NCI-H2227 (cell line): ENCODE measurements around the gene TOX2.

Experiments
- DNase-seq: peaks from one replicate; lab custom pipeline; 2025; ENCODE audit not compliant: unreplicated experiment; lab: John Stamatoyannopoulos, UW

Gene TOX2

GRCh38 chr20:43974695-43975094, 60.0 kb downstream of the TOX2 start:
- no peak for DNase-seq

GRCh38 chr20:43975096-43975768, 60.6 kb downstream of the TOX2 start:
- no peak for DNase-seq

DNA sequence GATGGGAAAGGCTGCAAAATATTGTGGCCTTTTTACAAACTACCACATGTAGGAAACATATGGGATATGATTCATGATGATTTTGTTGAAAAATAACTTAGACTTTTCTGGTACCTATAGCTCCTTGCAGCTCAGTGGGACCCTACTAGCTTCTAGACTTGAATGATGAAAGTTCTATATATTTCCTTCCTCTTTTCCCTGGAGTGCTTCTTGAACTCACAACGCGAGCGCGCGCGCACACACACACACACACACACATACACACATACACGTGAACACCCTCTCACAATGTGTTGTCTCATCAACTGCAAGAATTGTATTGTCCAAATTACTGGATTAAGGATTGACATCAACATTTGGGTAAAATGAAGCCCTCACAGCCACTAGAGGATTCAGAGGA, 61.9 kb downstream of the TOX2 start:
- no peak for DNase-seq

- no peak for DNase-seq
Measured at GRCh38 chr20:43977252-43977651, 62.6 kb downstream of the TOX2 start.

DNA sequence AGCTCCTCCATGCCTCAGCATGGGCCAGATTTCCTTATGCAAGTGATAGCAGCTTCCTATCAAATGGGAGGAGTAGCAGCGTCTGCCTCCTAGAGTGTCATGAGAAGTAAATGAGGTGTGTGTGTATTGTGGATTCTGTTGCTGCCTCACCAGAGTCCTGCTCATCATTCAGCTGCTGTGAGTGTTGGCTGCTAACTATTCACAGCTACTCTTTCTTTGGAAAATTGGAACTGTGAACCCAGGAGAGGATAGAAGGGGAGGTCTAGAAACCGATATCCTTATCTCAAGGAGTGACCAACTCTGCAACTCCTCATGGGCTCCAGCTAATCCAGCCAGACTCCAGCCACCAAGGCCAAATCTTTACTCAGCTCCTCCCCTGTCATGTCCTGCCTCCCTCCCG, 63.3 kb downstream of the TOX2 start:
- no peak for DNase-seq

GRCh38 chr20:43979576-43980105, 65.0 kb downstream of the TOX2 start:
- DNase-seq: no peak

DNA sequence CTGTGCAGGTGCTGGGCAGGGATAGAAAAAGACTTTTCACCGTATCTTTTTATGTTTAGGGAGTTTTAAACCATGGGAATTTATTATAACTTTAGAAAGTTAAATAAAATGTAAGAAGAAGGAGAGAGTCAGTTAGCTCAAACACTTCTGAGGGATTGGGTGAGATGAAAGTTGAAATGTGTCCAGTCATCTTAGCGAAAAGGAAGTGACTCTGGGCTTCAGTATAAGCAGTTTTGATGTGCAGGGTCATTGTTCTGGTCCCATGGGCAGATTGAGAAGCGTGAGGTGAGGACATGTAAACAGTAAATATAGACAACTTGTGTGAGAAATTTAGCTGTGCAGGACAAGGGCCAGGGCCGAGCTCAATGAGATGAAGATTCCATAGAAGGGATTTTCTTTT, 66.9 kb downstream of the TOX2 start:
- no peak for DNase-seq

DNA sequence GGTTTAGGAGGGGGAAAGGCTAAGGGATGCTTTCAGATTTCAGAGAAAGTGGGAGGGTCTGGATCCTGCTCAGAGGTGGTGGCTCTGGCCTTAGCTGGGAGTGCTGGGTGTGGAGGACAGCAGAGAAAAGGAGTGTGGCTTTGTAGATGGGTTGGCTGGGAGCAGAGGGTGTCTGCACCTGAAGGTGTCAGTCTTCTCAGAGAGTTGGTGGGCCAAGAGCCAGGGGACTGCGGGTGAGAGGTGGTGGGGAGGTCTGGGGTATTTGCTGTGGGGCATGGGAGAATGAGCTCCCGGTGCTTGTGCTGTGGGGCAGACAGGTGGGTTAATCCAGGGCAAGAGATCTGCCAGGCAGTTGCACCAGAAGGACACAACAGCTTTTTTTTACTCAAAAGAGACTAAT, 67.4 kb downstream of the TOX2 start:
- DNase-seq: no peak

GRCh38 chr20:43982886-43983285, 68.2 kb downstream of the TOX2 start:
- DNase-seq: no peak

DNA sequence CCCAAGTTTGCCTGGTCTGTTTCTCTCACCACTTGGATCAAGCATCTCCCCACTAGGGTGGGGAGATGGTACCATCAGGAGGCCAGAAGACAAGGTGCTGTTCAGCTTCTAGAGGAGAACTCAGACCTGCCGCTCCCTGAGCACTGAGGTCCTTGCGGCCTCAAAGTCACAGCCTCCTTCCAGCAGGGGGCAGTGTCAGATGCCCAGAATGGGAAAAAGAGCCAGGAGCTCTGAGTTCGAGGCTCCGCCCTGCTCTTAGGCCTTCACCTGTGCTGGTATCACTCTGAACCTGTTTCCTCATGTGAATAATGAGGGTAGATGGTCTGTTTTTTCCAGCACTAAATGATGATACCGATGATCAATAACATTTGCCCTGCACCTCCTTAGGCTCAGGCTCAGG, 68.7 kb downstream of the TOX2 start:
- no peak for DNase-seq

- DNase-seq: peak; percentile 42
Measured at GRCh38 chr20:43983904-43984361, 69.3 kb downstream of the TOX2 start.

DNA sequence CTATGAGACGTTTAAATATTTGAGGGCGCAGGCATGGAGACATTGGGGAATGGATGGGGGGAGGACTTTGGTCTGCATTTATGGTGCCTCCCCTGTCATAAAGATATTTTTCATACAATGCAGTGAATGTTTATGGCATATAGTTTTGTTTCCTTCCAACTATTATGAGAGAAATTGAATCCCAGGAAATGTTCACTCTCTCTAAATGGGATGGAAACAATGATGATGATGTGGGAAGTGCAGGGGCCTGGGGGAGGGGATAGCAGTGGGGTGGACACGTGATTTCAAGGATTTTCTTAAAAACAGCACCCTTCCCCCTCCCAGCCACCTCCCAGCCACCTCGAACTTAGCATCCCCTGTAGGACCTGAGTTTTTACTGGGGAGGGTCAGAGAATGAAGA, 69.9 kb downstream of the TOX2 start:
- DNase-seq: no peak

DNA sequence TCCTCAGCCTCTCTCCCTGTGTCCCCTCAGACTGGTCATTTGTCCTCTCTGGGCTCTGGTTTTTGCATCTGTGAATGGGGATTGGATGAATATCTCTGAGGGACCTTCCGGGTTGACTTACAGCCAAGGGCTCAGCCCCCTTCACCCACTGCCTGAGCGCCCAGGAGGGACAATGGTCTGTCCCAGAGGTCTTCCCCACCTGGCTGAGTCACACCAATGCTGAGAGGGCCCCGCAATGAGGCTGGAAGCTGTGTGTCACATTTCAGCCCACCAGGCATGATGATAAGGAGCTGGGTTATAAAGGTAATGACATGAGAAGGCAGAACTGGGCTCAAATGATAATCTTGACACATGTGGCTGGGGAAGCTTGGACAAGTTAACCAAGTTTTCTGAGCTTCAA, 70.5 kb downstream of the TOX2 start:
- no peak for DNase-seq

- DNase-seq: no peak
Measured at GRCh38 chr20:43985608-43986316, 71.1 kb downstream of the TOX2 start.

DNA sequence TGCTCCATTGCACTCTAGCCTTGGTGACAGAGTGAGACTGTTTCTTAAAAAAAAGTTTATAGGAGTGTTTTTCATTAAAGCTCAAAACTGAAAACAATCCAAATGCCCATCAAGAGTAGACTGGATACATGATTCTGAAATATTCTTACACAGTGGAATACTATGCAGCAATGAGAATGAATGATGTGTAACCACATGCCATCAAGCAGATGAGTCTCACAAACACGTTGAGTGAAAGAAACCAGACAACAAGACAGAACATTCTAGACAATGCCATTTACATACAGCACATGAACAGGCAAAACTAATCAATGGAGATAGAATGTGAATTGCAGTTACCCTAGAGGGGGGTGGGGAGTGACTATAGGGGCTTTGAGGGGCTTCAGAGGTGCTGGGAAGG, 72.4 kb downstream of the TOX2 start:
- DNase-seq: no peak

DNA sequence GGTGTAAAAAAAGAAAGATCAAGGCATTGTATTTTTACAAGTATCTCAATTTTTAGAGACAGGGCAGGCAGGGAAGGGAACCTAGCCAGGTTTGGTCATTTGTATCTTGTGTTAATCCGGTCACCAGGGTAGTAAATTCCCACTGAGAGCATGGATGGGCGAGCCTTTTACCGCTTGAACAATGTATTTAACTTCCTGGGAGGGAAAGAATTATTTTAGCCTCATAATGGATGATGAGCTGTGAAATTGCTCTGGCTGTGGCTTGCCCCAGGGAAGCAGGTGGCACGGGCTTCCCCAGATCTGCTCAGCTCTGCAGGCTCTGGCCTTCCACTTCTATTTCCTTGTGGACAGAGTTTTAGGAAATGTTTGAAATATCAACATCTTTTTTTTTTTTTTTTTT, 72.9 kb downstream of the TOX2 start:
- peak; percentile 45 for DNase-seq

GRCh38 chr20:43988451-43988850, 73.8 kb downstream of the TOX2 start:
- DNase-seq: no peak

- no peak for DNase-seq
Measured at GRCh38 chr20:43988867-43989266, 74.2 kb downstream of the TOX2 start.

DNA sequence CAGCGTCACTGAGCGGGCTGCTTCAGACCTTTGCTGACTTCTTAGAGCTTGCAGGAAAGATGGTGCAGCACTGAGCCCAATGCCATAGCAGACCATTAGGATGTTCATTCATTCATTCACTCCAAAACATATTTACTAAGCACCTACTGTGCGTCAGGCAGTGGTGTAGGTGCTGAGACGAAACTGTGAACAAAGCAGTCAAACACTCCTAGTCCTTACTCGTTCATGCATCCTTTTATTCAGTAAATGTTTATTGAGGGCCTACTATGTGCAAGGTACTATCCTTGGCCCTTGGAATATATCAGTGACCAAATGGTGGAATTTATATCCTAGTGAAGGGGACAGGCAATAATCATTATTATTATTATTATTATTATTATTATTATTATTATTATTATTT, 76.6 kb downstream of the TOX2 start:
- no peak for DNase-seq

DNA sequence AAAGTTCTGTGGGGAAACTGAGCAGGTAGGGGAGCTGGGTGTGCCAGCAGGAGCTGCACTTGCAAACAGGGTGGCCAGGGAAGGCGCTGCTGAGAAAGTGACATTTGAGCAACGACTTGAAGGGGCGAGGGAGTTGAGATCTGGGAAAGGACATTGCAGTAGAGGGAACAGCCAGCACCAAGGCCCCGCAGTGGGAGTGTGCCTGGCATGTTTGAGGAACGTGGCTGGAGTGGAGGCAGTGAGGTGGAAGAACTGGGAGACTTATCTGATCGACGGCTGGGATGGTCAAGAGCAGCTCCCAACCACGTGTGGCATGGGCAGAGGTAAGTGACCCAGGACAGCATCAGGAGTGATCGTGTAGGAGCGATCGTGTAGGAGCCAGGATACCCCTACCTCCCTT, 77.3 kb downstream of the TOX2 start:
- no peak for DNase-seq

DNA sequence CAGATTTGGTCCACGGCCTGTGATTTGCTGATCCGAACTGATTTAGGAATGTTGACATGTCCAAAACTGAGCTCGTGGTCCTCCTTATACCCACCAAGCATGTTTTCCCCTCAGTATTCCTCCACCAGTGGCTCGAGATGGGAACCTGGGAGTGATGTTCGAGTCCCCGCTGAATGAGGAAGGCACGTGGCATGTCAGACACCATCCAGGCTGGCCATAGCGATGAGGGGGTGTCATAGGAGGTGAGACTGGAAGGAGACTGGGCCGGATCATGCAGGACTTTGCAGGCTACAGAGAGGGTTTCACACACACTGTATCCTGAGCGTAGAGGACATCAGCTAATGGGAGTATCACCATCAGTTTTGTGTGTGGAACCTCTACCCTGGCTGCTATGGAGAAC, 78.2 kb downstream of the TOX2 start:
- DNase-seq: no peak

DNA sequence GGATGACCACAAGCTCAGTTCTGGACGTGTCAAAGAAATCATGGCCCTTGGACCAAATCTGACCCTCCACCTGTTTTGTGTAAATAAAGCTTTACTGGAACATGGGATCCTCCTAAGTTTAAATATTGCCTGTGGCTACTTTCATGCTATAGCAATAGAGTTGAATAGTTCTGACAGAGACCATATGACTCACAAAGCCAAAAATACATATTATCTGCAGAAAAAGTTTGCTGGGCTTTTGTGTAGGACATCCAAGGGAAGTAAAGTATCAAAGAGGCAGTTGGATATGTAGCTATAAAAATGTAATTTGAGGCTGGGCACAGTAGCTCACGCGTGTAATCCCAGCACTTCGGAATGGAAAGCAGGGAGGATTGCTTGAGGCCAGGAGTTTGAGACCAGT, 78.9 kb downstream of the TOX2 start:
- DNase-seq: no peak
